GM19468 (cell line): ENCODE measurements around the gene LYZL4.

Experiments used
- ATAC-seq: cut with Tn5 transposase; IDR thresholded peaks from one replicate; pipeline ENCODE4 v1.9.1; 2021; ENCODE audit warnings: mild to moderate bottlenecking, moderate library complexity, moderate number of reproducible peaks; ENCODE audit not compliant: unreplicated experiment; ENCODE audit errors: extremely low read depth

LYZL4 gene

GRCh38 chr3:42430781-42431532 is 20.5 kb upstream of the LYZL4 start:
- no peak for ATAC-seq

GRCh38 chr3:42428830-42429229 is 18.4 kb upstream of the LYZL4 start:
- no peak for ATAC-seq

GRCh38 chr3:42425736-42426407 is 15.5 kb upstream of the LYZL4 start:
- no peak for ATAC-seq

- no peak for ATAC-seq
Observed at GRCh38 chr3:42424911-42425310, 14.5 kb upstream of the LYZL4 start.

- no peak for ATAC-seq
Observed at GRCh38 chr3:42421818-42422796, 11.7 kb upstream of the LYZL4 start.

GRCh38 chr3:42419563-42419962 is 9.2 kb upstream of the LYZL4 start:
- ATAC-seq: no peak

- ATAC-seq: no peak
Observed at GRCh38 chr3:42412526-42413155, 2.2 kb upstream of the LYZL4 start.

GRCh38 chr3:42411429-42411828 is 1.0 kb upstream of the LYZL4 start:
- ATAC-seq: no peak

GRCh38 chr3:42408156-42408555 is 2.3 kb downstream of the LYZL4 start:
- ATAC-seq: no peak

- no peak for ATAC-seq
Observed at GRCh38 chr3:42406727-42407450, 3.5 kb downstream of the LYZL4 start.

GRCh38 chr3:42405857-42406256 is 4.6 kb downstream of the LYZL4 start:
- no peak for ATAC-seq

GRCh38 chr3:42403737-42404136 is 6.7 kb downstream of the LYZL4 start:
- ATAC-seq: no peak

- ATAC-seq: no peak
Observed at GRCh38 chr3:42402394-42403096, 7.9 kb downstream of the LYZL4 start.

- ATAC-seq: no peak
Observed at GRCh38 chr3:42398080-42398479, 12.3 kb downstream of the LYZL4 start.

- no peak for ATAC-seq
Observed at GRCh38 chr3:42397644-42398043, 12.8 kb downstream of the LYZL4 start.

GRCh38 chr3:42394579-42395288 is 15.7 kb downstream of the LYZL4 start:
- ATAC-seq: no peak

GRCh38 chr3:42387802-42388651 is 22.4 kb downstream of the LYZL4 start:
- no peak for ATAC-seq
